ENCODE data around the gene HSPB6.

DNA sequence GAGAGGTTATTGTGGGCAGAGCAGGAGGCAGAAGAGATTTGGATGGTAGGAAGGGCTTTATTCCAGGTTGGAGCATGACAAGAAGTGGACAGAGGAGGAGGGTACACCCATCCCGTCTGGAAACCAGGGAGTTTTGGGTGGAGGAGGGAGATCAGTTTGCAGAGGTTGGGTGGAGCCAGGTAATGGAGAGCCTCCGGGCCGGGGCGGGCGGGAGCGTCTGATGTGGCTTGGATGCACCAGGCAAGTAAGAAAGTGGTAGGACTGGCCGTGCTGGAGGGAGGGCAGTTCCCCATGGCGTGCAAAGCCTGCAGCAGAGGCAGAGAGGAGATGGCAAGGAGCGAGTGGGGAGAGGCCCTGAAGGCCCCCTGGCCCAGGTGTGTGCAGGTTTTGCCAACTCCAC lies 25.5 kb downstream of the HSPB6 start:
- TF ChIP-seq POLR2A (IDR thresholded peaks at IDR 0.05) = no peak
- TF ChIP-seq, protein P1, sequence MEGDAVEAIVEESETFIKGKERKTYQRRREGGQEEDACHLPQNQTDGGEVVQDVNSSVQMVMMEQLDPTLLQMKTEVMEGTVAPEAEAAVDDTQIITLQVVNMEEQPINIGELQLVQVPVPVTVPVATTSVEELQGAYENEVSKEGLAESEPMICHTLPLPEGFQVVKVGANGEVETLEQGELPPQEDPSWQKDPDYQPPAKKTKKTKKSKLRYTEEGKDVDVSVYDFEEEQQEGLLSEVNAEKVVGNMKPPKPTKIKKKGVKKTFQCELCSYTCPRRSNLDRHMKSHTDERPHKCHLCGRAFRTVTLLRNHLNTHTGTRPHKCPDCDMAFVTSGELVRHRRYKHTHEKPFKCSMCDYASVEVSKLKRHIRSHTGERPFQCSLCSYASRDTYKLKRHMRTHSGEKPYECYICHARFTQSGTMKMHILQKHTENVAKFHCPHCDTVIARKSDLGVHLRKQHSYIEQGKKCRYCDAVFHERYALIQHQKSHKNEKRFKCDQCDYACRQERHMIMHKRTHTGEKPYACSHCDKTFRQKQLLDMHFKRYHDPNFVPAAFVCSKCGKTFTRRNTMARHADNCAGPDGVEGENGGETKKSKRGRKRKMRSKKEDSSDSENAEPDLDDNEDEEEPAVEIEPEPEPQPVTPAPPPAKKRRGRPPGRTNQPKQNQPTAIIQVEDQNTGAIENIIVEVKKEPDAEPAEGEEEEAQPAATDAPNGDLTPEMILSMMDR (IDR thresholded peaks at IDR 0.05) = no peak
